Kidney epithelial cell (primary cell): ENCODE results near the gene PPP2R5C. TPM values are rescaled to one million over a fixed set of nuclear protein-coding genes. Genes with fewer than 3 reads are reported as not detected.

ENCODE experiments used
- DNase-seq: peaks from one replicate; pipeline ENCODE4 v3.0.0-alpha.2; 2010; ENCODE audit warnings: low read depth
- H3K27me3 ChIP-seq: 2 replicates; pipeline ENCODE4 v1.6.0; 2011; ENCODE audit warnings: low read length; ENCODE audit not compliant: control insufficient read depth, insufficient read depth
- H3K36me3 ChIP-seq: 2 replicates; pipeline ENCODE4 v1.5.1; 2011; ENCODE audit warnings: low read length; ENCODE audit not compliant: control insufficient read depth, insufficient read depth
- H3K4me3 ChIP-seq: 2 replicates; pipeline ENCODE4 v1.5.1; 2011; ENCODE audit warnings: low read depth, mild to moderate bottlenecking, control low read depth, low read length
- total RNA-seq: library from RNA; depleted of rRNA; stranded (reverse); fragments of >200 nt; gene quantifications from 2 replicates; pipeline ENCODE4 v1.2.3, GENCODE V29; 2015
- TF ChIP-seq, protein P1 (sequence below): IDR thresholded peaks from 2 replicates; pipeline ENCODE4 v1.5.1; 2011; ENCODE audit warnings: mild to moderate bottlenecking, moderate library complexity, low read length, control low read depth, inconsistent platforms; ENCODE audit not compliant: insufficient read depth, poor library complexity, severe bottlenecking

PPP2R5C gene
- total RNA-seq, 1 donor from 2014 or later = 79.6 TPM

DNA sequence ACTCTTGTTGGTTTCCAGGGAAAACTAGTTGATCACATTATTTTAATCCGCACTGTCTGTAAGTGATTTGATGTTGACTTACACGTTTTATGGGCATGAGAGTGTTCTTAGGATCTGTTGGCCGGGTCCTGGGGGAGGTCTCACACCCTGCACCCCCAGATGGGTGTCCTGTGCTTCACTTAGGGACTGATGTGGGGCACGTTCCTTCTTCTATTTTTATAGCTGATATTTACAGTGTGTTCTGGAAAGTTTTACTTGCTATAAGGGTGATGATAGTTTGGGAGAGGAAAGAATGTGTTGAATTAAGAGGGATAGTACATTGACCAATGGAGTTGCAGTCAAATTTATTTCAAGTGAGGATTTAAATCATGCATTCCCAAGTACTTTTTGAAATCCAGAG is 106.3 kb downstream of the PPP2R5C start:
- Histone ChIP-seq H3K27me3 (no peaks in the 10 kb centered on the region), H3K36me3 (no peaks in the 10 kb centered on the region), H3K4me3 (no peak overlapping the region)
- TF ChIP-seq, protein P1, sequence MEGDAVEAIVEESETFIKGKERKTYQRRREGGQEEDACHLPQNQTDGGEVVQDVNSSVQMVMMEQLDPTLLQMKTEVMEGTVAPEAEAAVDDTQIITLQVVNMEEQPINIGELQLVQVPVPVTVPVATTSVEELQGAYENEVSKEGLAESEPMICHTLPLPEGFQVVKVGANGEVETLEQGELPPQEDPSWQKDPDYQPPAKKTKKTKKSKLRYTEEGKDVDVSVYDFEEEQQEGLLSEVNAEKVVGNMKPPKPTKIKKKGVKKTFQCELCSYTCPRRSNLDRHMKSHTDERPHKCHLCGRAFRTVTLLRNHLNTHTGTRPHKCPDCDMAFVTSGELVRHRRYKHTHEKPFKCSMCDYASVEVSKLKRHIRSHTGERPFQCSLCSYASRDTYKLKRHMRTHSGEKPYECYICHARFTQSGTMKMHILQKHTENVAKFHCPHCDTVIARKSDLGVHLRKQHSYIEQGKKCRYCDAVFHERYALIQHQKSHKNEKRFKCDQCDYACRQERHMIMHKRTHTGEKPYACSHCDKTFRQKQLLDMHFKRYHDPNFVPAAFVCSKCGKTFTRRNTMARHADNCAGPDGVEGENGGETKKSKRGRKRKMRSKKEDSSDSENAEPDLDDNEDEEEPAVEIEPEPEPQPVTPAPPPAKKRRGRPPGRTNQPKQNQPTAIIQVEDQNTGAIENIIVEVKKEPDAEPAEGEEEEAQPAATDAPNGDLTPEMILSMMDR = no peak
- DNase-seq = no peak

DNA sequence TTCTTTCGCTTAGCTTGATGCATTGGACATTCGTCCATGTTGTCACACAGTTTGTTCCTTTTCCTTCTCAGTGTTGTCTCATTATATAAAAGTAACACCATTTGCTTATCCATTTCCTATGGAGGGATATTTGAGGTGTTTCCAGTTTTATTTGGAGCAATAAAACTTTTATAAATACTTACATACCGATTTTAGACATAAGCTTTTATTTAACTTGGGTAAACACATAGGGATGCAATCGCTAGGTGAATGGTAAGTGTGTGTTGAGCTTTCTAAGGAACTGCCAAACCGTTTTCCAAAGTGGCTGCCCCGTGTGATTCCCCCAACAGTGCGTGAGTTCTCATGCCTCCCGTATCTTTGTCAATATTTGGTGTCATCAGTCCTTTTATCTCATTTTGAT is 107.7 kb downstream of the PPP2R5C start:
- H3K36me3 ChIP-seq = no peaks in the 10 kb centered on the region
- TF ChIP-seq, protein P1 = no peak
- H3K27me3 ChIP-seq = no peaks in the 10 kb centered on the region
- no peak overlapping the region for H3K4me3 ChIP-seq
- no peak for DNase-seq

DNA sequence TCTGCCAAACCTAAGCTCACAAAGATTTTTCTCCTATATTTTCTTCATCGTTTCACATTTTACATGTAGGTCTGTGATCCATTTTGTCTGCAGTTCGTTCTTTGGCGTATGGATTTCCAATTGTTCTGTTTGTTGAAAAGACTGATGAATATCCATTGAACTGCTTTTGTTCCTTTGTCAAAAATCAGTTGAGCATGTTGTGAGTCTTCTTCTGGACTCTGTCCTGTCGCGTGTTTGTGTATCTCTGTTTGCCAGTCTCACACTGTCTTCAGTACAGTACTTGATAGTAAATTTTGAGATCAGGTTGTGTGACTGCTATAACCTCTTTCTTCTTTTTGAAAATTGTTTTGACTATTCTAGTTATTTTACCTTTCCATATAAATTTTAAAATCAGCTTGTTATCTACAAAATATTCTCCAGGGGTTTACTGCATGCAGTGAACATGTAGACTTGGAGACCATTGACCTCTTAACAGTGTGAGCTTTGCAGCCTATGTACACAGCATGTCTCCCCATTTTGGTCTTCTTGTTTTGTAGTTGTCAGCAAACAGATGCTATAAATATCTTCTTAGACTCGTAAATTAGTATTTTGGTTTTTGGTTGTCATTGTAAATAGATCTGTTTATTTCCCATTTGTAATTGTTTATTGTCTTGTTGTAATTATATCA is 108.9 kb downstream of the PPP2R5C start:
- Histone ChIP-seq H3K27me3 (no peaks in the 10 kb centered on the region), H3K4me3 (no peak overlapping the region), H3K36me3 (no peaks in the 10 kb centered on the region)
- TF ChIP-seq, protein P1 = no peak
- DNase-seq = no peak

DNA sequence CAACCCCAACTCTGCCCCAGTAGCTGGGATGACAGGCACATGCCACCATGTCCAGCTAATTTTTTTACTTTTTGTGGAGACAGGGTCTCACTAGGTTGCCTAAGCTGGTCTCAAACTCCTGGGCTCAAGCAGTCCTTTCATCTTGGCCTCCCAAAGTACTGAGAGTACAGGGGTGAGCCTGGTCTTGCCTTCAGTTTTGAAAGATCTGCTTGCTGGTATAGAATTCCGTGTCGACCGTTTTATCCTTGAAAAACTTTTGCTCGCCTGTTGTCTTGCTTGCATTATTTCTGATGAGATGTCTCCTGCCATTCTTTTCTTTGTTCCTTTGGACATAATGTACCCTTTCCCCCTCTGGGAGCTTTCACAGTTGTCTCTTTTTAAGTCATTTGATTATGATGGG is 110.8 kb downstream of the PPP2R5C start:
- Histone ChIP-seq H3K4me3 (no peak overlapping the region), H3K27me3 (no peaks in the 10 kb centered on the region), H3K36me3 (no peaks in the 10 kb centered on the region)
- no peak for DNase-seq
- TF ChIP-seq, protein P1 = no peak

DNA sequence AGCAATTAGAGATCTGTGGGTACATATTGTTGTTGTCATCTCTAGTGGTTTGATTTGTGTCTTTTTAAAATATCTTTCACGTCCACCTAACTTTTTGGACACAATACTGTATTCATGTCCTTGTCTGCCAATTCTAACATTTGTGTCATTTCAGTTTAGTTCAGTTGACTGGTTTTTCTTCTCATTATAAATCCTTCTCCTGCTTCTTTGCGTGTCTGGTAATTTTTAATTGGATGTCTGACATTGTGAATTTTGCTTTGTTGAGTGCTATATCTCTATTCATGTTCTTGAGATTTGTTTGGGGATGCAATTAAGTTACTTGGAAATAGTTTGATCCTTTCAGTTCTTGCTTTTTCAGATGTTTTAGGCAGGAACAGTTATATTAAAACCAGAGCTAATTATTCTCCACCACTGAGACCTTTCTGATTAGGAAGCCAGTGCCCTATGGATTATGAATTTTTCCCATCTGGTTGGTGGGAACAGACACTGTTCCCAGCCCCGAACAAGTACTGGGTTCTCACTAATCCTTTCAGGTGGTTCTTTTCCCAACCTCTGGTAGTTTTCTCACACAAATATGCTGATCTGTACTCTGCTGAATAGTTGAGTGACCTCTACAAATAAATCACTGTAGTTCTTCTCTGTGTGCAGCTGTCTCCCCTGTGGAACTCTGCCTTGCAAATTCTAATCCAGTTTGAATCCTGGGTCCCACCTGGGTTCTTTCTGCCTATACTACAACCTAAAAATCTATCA is 111.7 kb downstream of the PPP2R5C start:
- H3K27me3 ChIP-seq = no peaks in the 10 kb centered on the region
- H3K36me3 ChIP-seq = no peaks in the 10 kb centered on the region
- TF ChIP-seq, protein P1 = no peak
- no peak for DNase-seq
- no peak overlapping the region for H3K4me3 ChIP-seq
